Endothelial cell of umbilical vein (primary cell): ENCODE data around the gene WWC1. TPM values are rescaled to one million over a fixed set of nuclear protein-coding genes. Genes with fewer than 3 reads are reported as not detected.

Source experiments
- BruUV-seq: library from RNA; stranded (reverse); fragments of 400-500 nt; replicated peaks from 2 replicates; lab custom pipeline; 2021; lab: Mats Ljungman, UMichigan
- CTCF ChIA-PET: fragments of 300-600, 350-600 bp; sonication (Branson Sonifier 250); formaldehyde crosslinking; loops from one replicate; lab custom pipeline; 2021; ENCODE audit warnings: antibody characterized with exemption, inconsistent platforms; lab: Charles Lee
- POLR2A ChIA-PET: fragments of 300-600, 350-600 bp; sonication (Branson Sonifier 250); formaldehyde crosslinking; loops from one replicate; lab custom pipeline; 2021; ENCODE audit warnings: antibody characterized with exemption, inconsistent platforms; lab: Charles Lee
- DNase-seq: peaks from one replicate; pipeline ENCODE4 v3.0.0-alpha.2; 2011; ENCODE audit warnings: low read depth, low spot score
- FAIRE-seq: peaks from 2 replicates; lab custom pipeline; 2011; peaks lifted over from hg19 to GRCh38; lab: Jason Lieb, UNC
- H2AFZ ChIP-seq: 2 replicates; pipeline ENCODE4 v1.6.0; 2012; ENCODE audit warnings: low read depth, low read length, control low read depth, inconsistent platforms
- H3K27ac ChIP-seq: 2 replicates; pipeline ENCODE4 v1.5.1; 2011; ENCODE audit warnings: low read depth, mild to moderate bottlenecking, control low read depth, low read length, moderate library complexity; ENCODE audit not compliant: insufficient read depth
- H3K27me3 ChIP-seq, 2 experiments: 2 replicates each; pipeline versions ENCODE4 v1.6.0 to v1.6.1; 2011; ENCODE audit warnings: low read length in 2 of 2, mixed read lengths in 1 of 2; ENCODE audit not compliant: control insufficient read depth in 2 of 2, insufficient read depth in 2 of 2
- H3K36me3 ChIP-seq, 2 experiments: 2 replicates in 1 of 2; 3 replicates in 1 of 2; pipeline ENCODE4 v1.5.1; 2011; ENCODE audit warnings: low read length in 2 of 2, mild to moderate bottlenecking in 1 of 2, moderate library complexity in 1 of 2; ENCODE audit not compliant: control insufficient read depth in 2 of 2, insufficient read depth in 2 of 2; ENCODE audit errors: extremely low read depth in 1 of 2
- H3K4me1 ChIP-seq: 3 replicates; pipeline ENCODE4 v1.5.1; 2011; ENCODE audit warnings: mild to moderate bottlenecking, low read length; ENCODE audit not compliant: control insufficient read depth, insufficient read depth; ENCODE audit errors: extremely low read depth
- H3K4me2 ChIP-seq: 2 replicates; pipeline ENCODE4 v1.6.1; 2011; ENCODE audit warnings: low read length, control low read depth, mixed read lengths; ENCODE audit not compliant: insufficient read depth
- H3K4me3 ChIP-seq, 3 experiments: fragments of 200-600 bp in 1 of 3; sonication (generic), shearing (Covaris generic) in 1 of 3; replicated peaks in 1 of 3; 2 replicates each; pipeline ENCODE4 v1.5.1; 2011 to 2016; ENCODE audit warnings: control low read depth in 3 of 3, low read length in 3 of 3, mild to moderate bottlenecking in 2 of 3, inconsistent platforms in 1 of 3, low read depth in 1 of 3, moderate library complexity in 1 of 3; ENCODE audit not compliant: insufficient read depth in 1 of 3
- H3K79me2 ChIP-seq: 2 replicates; pipeline ENCODE4 v1.6.0; 2012; ENCODE audit warnings: low read length, inconsistent platforms; ENCODE audit not compliant: control insufficient read depth, insufficient read depth
- H3K9ac ChIP-seq: replicated peaks from 2 replicates; pipeline ENCODE3; 2011; ENCODE audit warnings: low read length, control low read depth; ENCODE audit not compliant: insufficient read depth; ENCODE audit errors: extremely low read depth
- H3K9me1 ChIP-seq: replicated peaks from 3 replicates; pipeline ENCODE4 v1.6.0; 2011; ENCODE audit warnings: mild to moderate bottlenecking, low read length; ENCODE audit not compliant: control insufficient read depth, insufficient read depth; ENCODE audit errors: extremely low read depth
- H3K9me3 ChIP-seq: replicated peaks from 2 replicates; pipeline ENCODE4 v1.5.1; 2012; ENCODE audit warnings: low read length, inconsistent platforms; ENCODE audit not compliant: control insufficient read depth, insufficient read depth
- H4K20me1 ChIP-seq: replicated peaks from 2 replicates; pipeline ENCODE3; 2011; ENCODE audit warnings: mild to moderate bottlenecking, low read length; ENCODE audit not compliant: control insufficient read depth, insufficient read depth; ENCODE audit errors: extremely low read depth
- EZH2 ChIP-seq: IDR thresholded peaks from 2 replicates; pipeline ENCODE4 v1.6.1; 2012; ENCODE audit warnings: borderline replicate concordance, low read depth, mild to moderate bottlenecking, moderate library complexity, low read length, inconsistent platforms; ENCODE audit not compliant: severe bottlenecking
- FOS ChIP-seq: IDR thresholded peaks from 2 replicates; pipeline ENCODE4 v1.6.1; 2011; ENCODE audit warnings: mild to moderate bottlenecking, low read length, moderate library complexity, borderline replicate concordance; ENCODE audit not compliant: insufficient read depth
- GATA2 ChIP-seq: IDR thresholded peaks from 2 replicates; pipeline ENCODE4 v1.7.0; 2011; ENCODE audit warnings: low read depth, mild to moderate bottlenecking, moderate library complexity, mixed read lengths, low read length; ENCODE audit not compliant: insufficient read length, insufficient read depth
- JUN ChIP-seq: IDR thresholded peaks from 2 replicates; pipeline ENCODE4 v1.6.1; 2011; ENCODE audit warnings: borderline replicate concordance, low read depth; ENCODE audit not compliant: insufficient read length, insufficient read depth
- MAX ChIP-seq: IDR thresholded peaks from 2 replicates; pipeline ENCODE4 v1.6.1; 2011; ENCODE audit not compliant: insufficient read depth, insufficient read length
- MYC ChIP-seq: IDR thresholded peaks from one replicate; pipeline ENCODE4 v1.6.1; 2011; ENCODE audit warnings: mild to moderate bottlenecking, low read depth, low read length
- POLR2A ChIP-seq: IDR thresholded peaks from 2 replicates; pipeline ENCODE4 v1.6.1; 2012; ENCODE audit warnings: low read depth, mild to moderate bottlenecking, control low read depth, low read length
- POLR2AphosphoS5 ChIP-seq: IDR thresholded peaks from 2 replicates; pipeline ENCODE4 v1.6.1; 2012; ENCODE audit warnings: low read depth, mild to moderate bottlenecking, control low read depth, low read length, moderate library complexity; ENCODE audit not compliant: insufficient read depth
- dilution Hi-C: fragments of 300-500 bp; cut with MboI; formaldehyde crosslinking; loops from one replicate; pipeline ENCODE4 v1.15.0; 2019; ENCODE audit warnings: low sequenced_read_pairs; ENCODE audit not compliant: extremely low pct_ligation_motif_present
- intact Hi-C: fragments of 100-400 bp; cut with micrococcal nuclease; formaldehyde crosslinking; loops from one replicate; pipeline ENCODE4 v1.10.0; 2022
- polyA plus RNA-seq, 4 experiments: library from polyadenylated mRNA; depleted of rRNA in 3 of 4; stranded (reverse) in 3 of 4; unstranded in 1 of 4; fragments of >200 nt; gene quantifications; 2 replicates each; pipeline versions ENCODE4 v1.2.1 to v1.2.3, GENCODE V29; 2011 to 2012; ENCODE audit warnings: missing spikeins in 1 of 4
- total RNA-seq: library from RNA; stranded (reverse); gene quantifications from 2 replicates; pipeline ENCODE4 v1.2.3, GENCODE V29; 2021
- TF ChIP-seq, protein P1 (sequence below), 2 donors: IDR thresholded peaks; 1 replicate in 1 of 2; 2 replicates in 1 of 2; pipeline ENCODE4 v1.5.1; 2011; ENCODE audit warnings: low read length in 2 of 2, mild to moderate bottlenecking in 2 of 2, moderate library complexity in 2 of 2, control low read depth in 1 of 2, inconsistent platforms in 1 of 2, low read depth in 1 of 2; ENCODE audit not compliant: insufficient read depth in 1 of 2; ENCODE audit errors: extremely low read depth in 1 of 2

WWC1 gene
- total and polyA plus RNA-seq, 2 donors (not counting 3 experiments of a cell fraction or from before 2014, with no cell fraction given), result 0.03 to 0.91 TPM

DNA sequence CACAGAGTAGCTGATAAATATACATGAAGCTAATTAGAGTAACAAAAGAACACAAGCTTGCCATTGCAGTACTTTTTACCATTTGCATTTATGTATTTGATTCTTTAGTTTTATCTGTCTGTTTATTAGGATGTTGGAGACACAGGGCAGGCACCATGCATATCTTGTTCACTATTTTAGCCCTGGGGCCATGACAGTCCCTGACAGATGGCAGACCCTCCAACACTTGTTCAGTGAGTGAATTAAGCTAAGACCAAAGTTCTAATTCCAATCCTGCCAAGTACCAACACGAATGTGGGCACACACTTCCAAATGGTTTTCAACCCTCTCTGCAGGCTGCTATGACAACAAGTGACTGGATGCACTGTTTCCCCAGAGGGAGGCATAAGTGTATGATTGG, 182.9 kb downstream of the WWC1 start:
- no peaks in the 10 kb centered on the region for H3K36me3 ChIP-seq
- no peak overlapping the region for H3K27ac ChIP-seq
- DNase-seq, result no peak
- no peaks in the 10 kb centered on the region for H3K9me1 ChIP-seq
- no peak overlapping the region for H3K4me2 ChIP-seq
- FAIRE-seq, result no peak
- no peaks in the 10 kb centered on the region for H3K4me1 ChIP-seq
- BruUV-seq, result no TSS peak
- H3K79me2 ChIP-seq, result no peaks in the 10 kb centered on the region
- no peak overlapping the region for H2AFZ ChIP-seq
- no peak overlapping the region for H3K4me3 ChIP-seq
- ChIA-PET CTCF (no interaction called here), POLR2A (no interaction called here)
- dilution Hi-C loops (no loop called here), intact Hi-C loops (no loop called here)
- TF ChIP-seq POLR2AphosphoS5 (no peak), GATA2 (no peak), JUN (no peak), POLR2A (no peak), EZH2 (no peak), MYC (no peak), FOS (no peak), MAX (no peak)
- TF ChIP-seq, protein P1, sequence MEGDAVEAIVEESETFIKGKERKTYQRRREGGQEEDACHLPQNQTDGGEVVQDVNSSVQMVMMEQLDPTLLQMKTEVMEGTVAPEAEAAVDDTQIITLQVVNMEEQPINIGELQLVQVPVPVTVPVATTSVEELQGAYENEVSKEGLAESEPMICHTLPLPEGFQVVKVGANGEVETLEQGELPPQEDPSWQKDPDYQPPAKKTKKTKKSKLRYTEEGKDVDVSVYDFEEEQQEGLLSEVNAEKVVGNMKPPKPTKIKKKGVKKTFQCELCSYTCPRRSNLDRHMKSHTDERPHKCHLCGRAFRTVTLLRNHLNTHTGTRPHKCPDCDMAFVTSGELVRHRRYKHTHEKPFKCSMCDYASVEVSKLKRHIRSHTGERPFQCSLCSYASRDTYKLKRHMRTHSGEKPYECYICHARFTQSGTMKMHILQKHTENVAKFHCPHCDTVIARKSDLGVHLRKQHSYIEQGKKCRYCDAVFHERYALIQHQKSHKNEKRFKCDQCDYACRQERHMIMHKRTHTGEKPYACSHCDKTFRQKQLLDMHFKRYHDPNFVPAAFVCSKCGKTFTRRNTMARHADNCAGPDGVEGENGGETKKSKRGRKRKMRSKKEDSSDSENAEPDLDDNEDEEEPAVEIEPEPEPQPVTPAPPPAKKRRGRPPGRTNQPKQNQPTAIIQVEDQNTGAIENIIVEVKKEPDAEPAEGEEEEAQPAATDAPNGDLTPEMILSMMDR (IDR thresholded peaks at IDR 0.05; ENCODE audit: extremely low read depth in 1 of 2, insufficient read depth in 1 of 2, low read depth in 1 of 2, low read length in 2 of 2), result no peak
- H3K9ac ChIP-seq, result no peak overlapping the region
- no peaks in the 10 kb centered on the region for H3K9me3 ChIP-seq
- H4K20me1 ChIP-seq, result no peaks in the 10 kb centered on the region
- peaks cover 0 to 2% of the 10 kb centered on the region in 2 experiments for H3K27me3 ChIP-seq
